Neural progenitor cell (in vitro differentiated cells): ENCODE data around the gene ASNS. TPM values are rescaled to one million over a fixed set of nuclear protein-coding genes. Genes with fewer than 3 reads are reported as not detected.

Experiments
- DNase-seq: peaks from one replicate; pipeline ENCODE4 v3.0.0-alpha.2; 2016; ENCODE audit warnings: low spot score
- H2AFZ ChIP-seq: fragments of 200-600 bp; sonication (generic); replicated peaks from 2 replicates; pipeline ENCODE4 v1.6.1; 2016; ENCODE audit warnings: antibody characterized with exemption
- H3F3A ChIP-seq: fragments of 200-600 bp; sonication (generic); 2 replicates; pipeline ENCODE4 v1.6.1; 2016; ENCODE audit warnings: antibody characterized with exemption, low read depth
- H3K27ac ChIP-seq: fragments of 200-600 bp; sonication (generic); 2 replicates; pipeline ENCODE4 v1.5.1; 2016; ENCODE audit warnings: mild to moderate bottlenecking
- H3K27me3 ChIP-seq: fragments of 200-600 bp; sonication (generic); 2 replicates; pipeline ENCODE4 v1.6.1; 2016; ENCODE audit warnings: mild to moderate bottlenecking, moderate library complexity
- H3K36me3 ChIP-seq: fragments of 200-600 bp; sonication (generic); 2 replicates; pipeline ENCODE4 v1.5.1; 2016
- H3K4me1 ChIP-seq: fragments of 200-600 bp; sonication (generic); 2 replicates; pipeline ENCODE4 v1.6.1; 2016; ENCODE audit warnings: mixed run types
- H3K4me2 ChIP-seq: fragments of 200-600 bp; sonication (generic); 2 replicates; pipeline ENCODE4 v1.6.1; 2016
- H3K4me3 ChIP-seq: fragments of 200-600 bp; sonication (generic); 2 replicates; pipeline ENCODE4 v1.5.1; 2016
- H3K79me2 ChIP-seq: fragments of 200-600 bp; sonication (generic); 2 replicates; pipeline ENCODE4 v1.6.1; 2016; ENCODE audit warnings: low read depth
- H3K9ac ChIP-seq: fragments of 200-600 bp; sonication (generic); 2 replicates; pipeline ENCODE4 v1.6.1; 2016
- H3K9me3 ChIP-seq: fragments of 200-600 bp; sonication (generic); 2 replicates; pipeline ENCODE4 v1.5.1; 2016; ENCODE audit warnings: low read depth
- H4K20me1 ChIP-seq: fragments of 200-600 bp; sonication (generic); 2 replicates; pipeline ENCODE4 v1.6.1; 2016; ENCODE audit warnings: low read depth
- H3K27ac Mint-ChIP-seq: 3 replicates; pipeline ENCODE4 v1.8.0; 2021; ENCODE audit warnings: mixed read lengths
- H3K27me3 Mint-ChIP-seq: 2 replicates; pipeline ENCODE4 v1.8.0; 2022; ENCODE audit warnings: low read depth, mild to moderate bottlenecking, inconsistent platforms, moderate library complexity, mixed read lengths; ENCODE audit not compliant: insufficient read depth
- H3K36me3 Mint-ChIP-seq: 3 replicates; pipeline ENCODE4 v1.8.0; 2021; ENCODE audit warnings: mixed read lengths
- H3K4me1 Mint-ChIP-seq: 3 replicates; pipeline ENCODE4 v1.8.0; 2021; ENCODE audit warnings: mixed read lengths
- H3K4me3 Mint-ChIP-seq: 3 replicates; pipeline ENCODE4 v1.8.0; 2021; ENCODE audit warnings: mild to moderate bottlenecking, moderate library complexity, mixed read lengths
- H3K9me3 Mint-ChIP-seq: 3 replicates; pipeline ENCODE4 v1.8.0; 2020; ENCODE audit warnings: mixed read lengths
- CTCF ChIP-seq: fragments of 200-600 bp; sonication (generic); IDR thresholded peaks from 2 replicates; pipeline ENCODE4 v1.5.1; 2017; ENCODE audit warnings: antibody characterized with exemption, mild to moderate bottlenecking
- EZH2 ChIP-seq: fragments of 200-600 bp; sonication (generic); IDR thresholded peaks from 2 replicates; pipeline ENCODE4 v1.6.1; 2017; ENCODE audit warnings: antibody characterized with exemption, mild to moderate bottlenecking, moderate library complexity
- EZH2phosphoT487 ChIP-seq: fragments of 200-600 bp; sonication (generic); IDR thresholded peaks from 2 replicates; pipeline ENCODE4 v1.6.1; 2017; ENCODE audit warnings: antibody characterized with exemption
- total RNA-seq: library from RNA; depleted of rRNA; stranded (reverse); fragments of >200 nt; gene quantifications from 2 replicates; pipeline ENCODE4 v1.2.3, GENCODE V29; 2015; ENCODE audit warnings: low replicate concordance

The ASNS gene
- total RNA-seq, 1 donor from 2014 or later, result 33.3 TPM

DNA sequence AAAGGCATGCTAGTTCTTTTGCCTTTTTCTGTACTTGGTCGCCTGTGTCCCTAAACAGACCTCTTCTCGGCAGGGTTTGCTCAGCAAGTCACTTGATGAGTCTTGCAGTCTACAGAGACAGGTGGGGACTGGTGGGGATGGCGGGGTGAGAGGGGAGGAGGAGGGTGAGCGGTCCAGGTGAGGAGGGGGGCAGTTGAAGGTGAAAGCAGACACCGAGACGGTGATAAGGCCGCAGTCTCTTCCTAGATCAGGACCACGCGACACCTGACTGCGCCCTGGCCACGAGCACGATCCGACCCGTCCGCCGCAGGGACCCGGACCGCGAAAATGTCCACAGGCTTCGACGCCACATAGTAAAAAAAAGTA is 566 bp downstream of the ASNS start:
- Mint-ChIP-seq H3K36me3 (no peaks in the 10 kb centered on the region), H3K9me3 (no peaks in the 10 kb centered on the region), H3K27me3 (peaks cover 4% of the 10 kb centered on the region), H3K27ac (no peak overlapping the region), H3K4me1 (peaks cover 10% of the 10 kb centered on the region), H3K4me3 (peak overlapping the region; percentile 89)
- peak overlapping the region; percentile 94 for H3K4me2 ChIP-seq
- H4K20me1 ChIP-seq, result no peaks in the 10 kb centered on the region
- no peaks in the 10 kb centered on the region for H3K4me1 ChIP-seq
- H3K4me3 ChIP-seq, result peak overlapping the region; percentile 72
- H3K9ac ChIP-seq, result no peak overlapping the region
- H3F3A ChIP-seq, result peaks cover 11% of the 10 kb centered on the region
- H3K27ac ChIP-seq, result no peak overlapping the region
- H2AFZ ChIP-seq, result peak overlapping the region; percentile 90
- H3K27me3 ChIP-seq, result peaks cover 28% of the 10 kb centered on the region
- H3K9me3 ChIP-seq, result no peaks in the 10 kb centered on the region
- DNase-seq, result peak; percentile 8
- peaks cover 15% of the 10 kb centered on the region for H3K79me2 ChIP-seq
- no peaks in the 10 kb centered on the region for H3K36me3 ChIP-seq
- TF ChIP-seq EZH2phosphoT487, result no peak
- no peak for TF ChIP-seq CTCF
- TF ChIP-seq EZH2, result no peak

GRCh38 chr7:97868788-97869187 is 3.4 kb downstream of the ASNS start:
- H4K20me1 ChIP-seq, result no peaks in the 10 kb centered on the region
- no peak for DNase-seq
- no peaks in the 10 kb centered on the region for H3K9me3 Mint-ChIP-seq
- H3K27me3 Mint-ChIP-seq, result peaks cover 4% of the 10 kb centered on the region
- no peaks in the 10 kb centered on the region for H3K9me3 ChIP-seq
- no peaks in the 10 kb centered on the region for H3K36me3 Mint-ChIP-seq
- peaks cover 11% of the 10 kb centered on the region for H3K4me1 Mint-ChIP-seq
- no peak overlapping the region for H3K27ac Mint-ChIP-seq
- H3K79me2 ChIP-seq, result peaks cover 15% of the 10 kb centered on the region
- H3K4me2 ChIP-seq, result no peak overlapping the region
- no peaks in the 10 kb centered on the region for H3K36me3 ChIP-seq
- no peak overlapping the region for H3K4me3 Mint-ChIP-seq
- no peak overlapping the region for H2AFZ ChIP-seq
- H3F3A ChIP-seq, result peaks cover 11% of the 10 kb centered on the region
- TF ChIP-seq EZH2phosphoT487 (no peak), CTCF (no peak), EZH2 (no peak)
- H3K4me1 ChIP-seq, result no peaks in the 10 kb centered on the region
- H3K9ac ChIP-seq, result no peak overlapping the region
- H3K27ac ChIP-seq, result no peak overlapping the region
- peaks cover 20% of the 10 kb centered on the region for H3K27me3 ChIP-seq
- no peak overlapping the region for H3K4me3 ChIP-seq

- H3K4me3 Mint-ChIP-seq, result no peak overlapping the region
- H3K4me1 ChIP-seq, result no peaks in the 10 kb centered on the region
- no peaks in the 10 kb centered on the region for H3K36me3 ChIP-seq
Observed at GRCh38 chr7:97868314-97868713, 3.9 kb downstream of the ASNS start.

More at GRCh38 chr7:97868314-97868713, 3.9 kb downstream of the ASNS start:
- no peaks in the 10 kb centered on the region for H3K9me3 ChIP-seq
- H4K20me1 ChIP-seq, result no peaks in the 10 kb centered on the region
- peaks cover 15% of the 10 kb centered on the region for H3K79me2 ChIP-seq
- DNase-seq, result no peak
- TF ChIP-seq EZH2phosphoT487 (no peak), EZH2 (no peak), CTCF (no peak)
- no peak overlapping the region for H3K27ac ChIP-seq
- Mint-ChIP-seq H3K9me3 (no peaks in the 10 kb centered on the region), H3K4me1 (peaks cover 11% of the 10 kb centered on the region), H3K36me3 (no peaks in the 10 kb centered on the region), H3K27ac (no peak overlapping the region), H3K27me3 (peaks cover 4% of the 10 kb centered on the region)
- H3F3A ChIP-seq, result peaks cover 8% of the 10 kb centered on the region
- H2AFZ ChIP-seq, result no peak overlapping the region
- no peak overlapping the region for H3K9ac ChIP-seq
- no peak overlapping the region for H3K4me2 ChIP-seq
- no peak overlapping the region for H3K4me3 ChIP-seq
- H3K27me3 ChIP-seq, result peaks cover 16% of the 10 kb centered on the region
